Measurements from ENCODE around the gene CXCL13.
"Not testable (repeated sequence)": the region's sequence is repeated elsewhere in the genome, so short reads cannot be mapped to it uniquely, and the experiment has no call there.

CXCL13 gene, protein sequence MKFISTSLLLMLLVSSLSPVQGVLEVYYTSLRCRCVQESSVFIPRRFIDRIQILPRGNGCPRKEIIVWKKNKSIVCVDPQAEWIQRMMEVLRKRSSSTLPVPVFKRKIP

GRCh38 chr4:77605210-77605902 is at the start of gene CXCL13:
TSS of gene CXCL13 (plus strand) at chr4:77605820. CDS start at chr4:77605866, 46 bp downstream.
- DNase-seq (ENCODE audit: low read depth), result no peak

DNA sequence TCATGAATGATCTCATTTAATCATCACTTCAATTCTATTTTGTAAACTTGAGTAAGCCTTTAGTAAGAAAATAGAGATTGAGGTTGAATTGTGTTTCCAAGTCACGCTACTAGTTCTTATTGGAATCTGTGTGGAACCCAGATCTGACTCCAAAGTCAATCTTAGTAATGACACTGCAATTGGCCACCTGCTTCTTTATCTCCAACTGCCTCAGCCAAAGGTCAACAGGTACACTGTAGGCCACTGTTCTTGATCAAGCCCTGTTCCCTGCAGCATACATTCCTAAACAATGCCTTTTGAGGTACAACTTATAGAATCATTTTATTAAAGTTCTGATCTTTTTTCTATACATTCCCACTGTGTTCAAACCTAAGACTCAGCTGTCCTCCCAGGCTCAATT is 45.5 kb upstream of the CXCL13 start:
- no peak for DNase-seq (ENCODE audit: low read depth)

DNA sequence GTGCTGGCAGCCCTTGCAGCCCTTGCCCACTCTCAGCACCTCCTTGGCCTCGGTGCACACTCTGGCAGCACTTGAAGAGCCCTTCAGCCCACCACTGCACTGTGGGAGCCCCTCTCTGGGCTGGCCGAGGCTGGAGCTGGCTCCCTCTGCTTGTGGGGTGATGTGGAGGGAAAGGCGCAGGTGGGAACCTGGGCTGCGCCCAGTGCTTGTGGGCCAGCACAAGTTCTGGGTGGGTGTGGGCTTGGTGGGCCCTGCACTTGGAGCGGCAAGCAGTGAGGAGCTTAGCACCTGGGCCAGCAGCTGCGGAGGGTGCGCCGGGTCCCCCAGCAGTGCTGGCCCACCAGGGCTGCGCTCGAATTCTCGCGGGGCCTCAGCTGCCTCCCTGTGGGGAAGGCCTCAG is 43.9 kb upstream of the CXCL13 start:
- DNase-seq (ENCODE audit: low read depth), result not testable (repeated sequence)

GRCh38 chr4:77564231-77564630 is 41.4 kb upstream of the CXCL13 start:
- no peak for DNase-seq (ENCODE audit: low read depth)

- no peak for DNase-seq (ENCODE audit: low read depth)
Measured at GRCh38 chr4:77566148-77566547, 39.5 kb upstream of the CXCL13 start.

DNA sequence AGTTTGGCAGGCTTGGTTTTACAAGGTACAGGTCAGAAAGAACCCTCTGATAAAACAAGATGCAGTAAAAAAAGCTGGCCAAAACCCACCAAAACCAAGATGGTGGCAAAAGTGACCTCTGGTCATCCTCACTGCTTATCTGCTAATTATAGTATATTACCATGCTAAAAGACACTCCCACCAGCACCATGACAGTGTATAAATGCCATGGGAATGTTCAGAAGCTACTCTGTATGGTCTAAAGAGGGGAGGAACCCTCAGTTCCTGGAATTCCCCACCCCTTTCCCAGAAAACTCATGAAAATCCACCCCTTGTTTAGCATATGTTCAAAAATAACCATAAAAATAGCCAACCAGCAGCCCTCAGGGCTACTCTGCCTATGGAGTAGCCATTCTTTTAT is 38.1 kb upstream of the CXCL13 start:
- no peak for DNase-seq (ENCODE audit: low read depth)

DNA sequence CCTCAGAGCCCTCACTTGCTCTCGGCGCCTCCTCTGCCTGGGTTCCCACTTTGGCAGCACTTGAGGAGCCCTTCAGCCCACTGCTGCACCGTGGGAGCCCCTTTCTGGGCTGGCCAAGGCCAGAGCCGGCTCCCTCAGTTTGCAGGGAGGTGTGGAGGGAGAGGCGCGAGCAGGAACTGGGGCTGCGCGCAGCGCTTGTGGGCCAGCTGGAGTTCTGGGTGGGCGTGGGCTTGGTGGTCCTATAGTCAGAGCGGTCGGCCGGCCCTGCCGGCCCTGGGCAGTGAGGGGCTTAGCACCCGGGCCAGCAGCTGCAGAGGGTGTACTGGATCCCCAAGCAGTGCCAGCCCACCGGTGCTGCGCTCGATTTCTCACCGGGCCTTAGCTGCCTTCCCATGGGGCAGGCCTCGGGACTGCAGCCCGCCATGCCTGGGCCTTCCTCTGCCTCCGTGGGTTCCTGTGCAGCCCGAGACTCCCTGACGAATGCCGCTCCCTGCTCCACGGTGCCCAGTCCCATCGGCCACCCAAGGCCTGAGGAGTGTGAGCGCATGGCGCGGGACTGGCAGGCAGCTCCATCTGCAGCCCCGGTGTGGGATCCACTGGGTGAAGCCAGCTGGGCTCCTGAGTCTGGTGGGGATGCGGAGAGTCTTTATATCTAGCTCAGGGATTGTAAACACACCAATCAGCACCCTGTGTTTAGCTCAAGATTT is 35.0 kb upstream of the CXCL13 start:
- not testable (repeated sequence) for DNase-seq (ENCODE audit: low read depth)

- DNase-seq (ENCODE audit: low read depth), result no peak
Measured at GRCh38 chr4:77576351-77576750, 29.3 kb upstream of the CXCL13 start.

DNA sequence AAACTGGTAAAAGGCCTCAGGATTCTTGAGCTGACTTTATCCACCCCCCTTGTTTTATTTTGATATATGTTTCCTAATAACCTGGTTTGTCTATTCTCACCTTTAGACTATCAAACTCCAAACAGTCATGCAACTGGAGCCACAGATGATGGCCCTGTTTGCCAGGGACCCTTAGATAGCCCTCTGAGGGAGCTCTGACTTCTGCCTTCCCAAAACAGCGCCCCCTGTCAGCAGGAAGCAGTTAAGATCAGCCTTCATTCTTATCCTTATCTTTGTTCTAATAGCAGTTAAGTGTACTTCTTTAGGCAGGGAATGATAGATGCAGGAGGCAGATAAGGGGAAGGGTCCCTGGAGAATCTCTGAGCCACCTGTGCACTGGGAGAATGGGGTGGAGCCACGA is 27.5 kb upstream of the CXCL13 start:
- no peak for DNase-seq (ENCODE audit: low read depth)

DNA sequence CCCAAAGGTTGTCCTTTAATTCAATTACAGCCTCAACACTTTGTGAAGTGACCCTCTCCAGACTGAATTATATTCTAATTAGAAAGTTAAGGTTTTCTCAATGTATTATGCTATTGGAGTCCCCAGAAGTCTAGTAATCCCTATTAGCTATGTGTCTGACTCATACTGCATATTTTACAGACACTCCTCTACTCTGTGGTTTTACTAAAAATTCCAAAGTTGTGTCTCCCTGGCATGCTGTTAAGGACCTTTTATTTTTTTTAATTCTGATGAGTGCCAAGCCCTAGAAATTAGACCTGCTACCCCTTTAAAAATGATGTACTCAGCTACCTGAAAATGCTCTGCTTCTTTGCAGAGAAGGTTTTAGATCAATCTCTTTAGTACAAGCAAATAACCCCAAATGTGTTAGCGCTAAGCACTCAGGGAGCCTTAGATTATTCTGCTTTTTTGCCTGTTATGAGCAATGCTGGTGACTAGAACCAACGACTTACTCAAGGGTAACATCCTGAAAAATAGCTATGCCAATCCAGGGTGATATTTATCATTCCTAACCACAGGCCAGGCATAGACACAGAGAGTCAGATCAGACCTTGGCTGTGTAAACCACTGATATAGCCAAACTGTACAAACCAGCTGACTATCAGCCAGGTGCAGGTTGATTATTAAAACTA is 26.1 kb upstream of the CXCL13 start:
- DNase-seq (ENCODE audit: low read depth), result peak; percentile 90

DNA sequence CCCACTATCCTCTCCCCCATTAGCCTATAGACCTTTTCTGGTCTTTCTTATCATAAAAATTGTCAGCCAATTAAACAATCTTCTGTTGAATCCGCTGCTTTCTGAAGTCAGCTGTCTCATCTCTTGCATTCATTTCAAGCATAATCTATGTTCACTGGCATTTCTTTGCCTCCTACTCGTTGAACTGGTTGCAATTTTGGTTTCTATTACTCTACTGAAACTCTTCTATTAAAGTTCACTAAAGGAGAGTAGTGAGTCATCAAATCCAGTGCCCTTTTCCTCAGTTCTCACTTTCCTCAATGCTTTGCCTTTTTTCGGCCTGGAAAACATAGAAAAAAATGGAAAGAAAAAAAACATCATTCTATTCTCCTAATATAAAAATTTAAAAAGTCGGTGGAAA is 23.9 kb upstream of the CXCL13 start:
- DNase-seq (ENCODE audit: low read depth), result no peak

- peak; percentile 18 for DNase-seq (ENCODE audit: low read depth)
Measured at GRCh38 chr4:77582156-77582555, 23.5 kb upstream of the CXCL13 start.

- peak; percentile 13 for DNase-seq (ENCODE audit: low read depth)
Measured at GRCh38 chr4:77582711-77583110, 22.9 kb upstream of the CXCL13 start.

GRCh38 chr4:77586951-77587383 is 18.7 kb upstream of the CXCL13 start:
- no peak for DNase-seq (ENCODE audit: low read depth)

DNA sequence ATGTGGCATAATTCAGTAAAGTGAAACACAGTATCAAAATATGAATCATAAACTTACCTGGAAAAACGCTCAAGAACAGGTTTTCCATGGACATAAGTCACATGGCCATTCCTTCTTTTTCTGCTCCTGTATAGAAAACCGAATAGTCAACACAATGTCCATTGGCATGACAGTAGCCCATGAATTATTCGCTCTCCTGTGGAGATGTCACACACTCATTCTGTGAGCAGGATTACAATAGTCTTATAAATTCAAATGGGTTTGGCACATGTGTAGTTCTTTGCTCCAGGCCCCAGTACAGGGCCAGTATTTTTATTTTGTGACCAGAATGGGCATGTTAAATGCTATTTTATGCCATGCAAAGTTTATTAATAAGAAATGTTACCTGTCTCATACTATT is 15.1 kb upstream of the CXCL13 start:
- DNase-seq (ENCODE audit: low read depth), result no peak

- no peak for DNase-seq (ENCODE audit: low read depth)
Measured at GRCh38 chr4:77591532-77591931, 14.1 kb upstream of the CXCL13 start.

DNA sequence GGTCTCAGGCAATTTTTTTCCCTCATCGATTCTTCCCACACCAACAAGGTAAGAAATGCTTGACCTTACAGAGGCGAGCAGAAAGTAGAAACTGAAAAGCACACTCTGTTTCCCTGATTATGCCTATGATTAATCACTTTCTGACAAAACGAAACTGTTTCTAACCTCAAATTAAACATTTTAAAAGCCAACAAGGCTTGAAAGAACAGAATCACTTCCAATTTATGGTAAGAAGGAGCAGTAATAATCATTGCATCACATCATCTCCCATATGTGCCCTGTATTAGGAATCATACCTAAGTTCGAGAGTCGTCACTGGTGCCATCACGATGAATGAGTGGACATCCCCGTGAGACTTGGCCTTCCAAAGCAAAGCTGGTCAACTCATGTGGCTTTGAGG is 12.5 kb upstream of the CXCL13 start:
- DNase-seq (ENCODE audit: low read depth), result no peak

DNA sequence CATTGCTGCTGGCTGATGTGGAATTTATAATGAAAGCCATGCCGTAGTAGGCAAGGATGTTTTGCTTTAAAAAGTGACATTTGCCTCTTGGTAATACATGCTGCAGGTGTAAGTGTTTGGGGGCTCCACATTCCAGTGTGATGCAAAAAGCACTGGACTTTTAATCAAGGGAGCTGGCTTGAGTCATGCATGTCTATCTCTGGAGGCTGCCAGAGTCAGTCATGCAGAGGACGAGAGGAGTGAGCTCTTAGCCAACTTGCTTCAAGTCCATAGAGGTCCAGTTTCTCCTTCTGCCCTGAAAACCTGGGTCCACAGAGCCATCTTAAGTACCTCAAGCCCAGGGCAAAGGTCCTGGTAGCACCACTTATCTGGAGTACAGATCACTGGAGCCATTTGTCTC is 11.6 kb upstream of the CXCL13 start:
- no peak for DNase-seq (ENCODE audit: low read depth)

GRCh38 chr4:77595364-77595973 is 10.2 kb upstream of the CXCL13 start:
- DNase-seq (ENCODE audit: low read depth), result no peak

DNA sequence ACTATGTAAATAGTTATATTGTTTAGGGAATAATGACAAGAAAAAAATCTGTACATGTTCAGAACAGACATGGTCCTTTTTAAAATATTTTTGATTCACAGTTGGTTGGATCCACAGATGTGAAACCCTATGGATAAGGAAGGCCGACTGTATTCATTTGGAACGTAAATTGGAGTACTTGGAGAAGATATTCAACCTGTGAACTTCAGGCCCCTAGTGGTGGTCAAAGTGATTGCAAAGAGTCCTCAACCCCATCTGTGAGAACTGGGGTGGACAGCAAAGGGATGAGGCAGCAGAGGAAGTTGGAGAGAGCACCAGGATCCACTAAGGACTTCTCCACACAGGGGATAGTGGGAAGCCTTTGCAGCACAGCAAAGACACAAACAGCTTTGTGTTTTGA is 6.2 kb upstream of the CXCL13 start:
- peak; percentile 54 for DNase-seq (ENCODE audit: low read depth)

DNA sequence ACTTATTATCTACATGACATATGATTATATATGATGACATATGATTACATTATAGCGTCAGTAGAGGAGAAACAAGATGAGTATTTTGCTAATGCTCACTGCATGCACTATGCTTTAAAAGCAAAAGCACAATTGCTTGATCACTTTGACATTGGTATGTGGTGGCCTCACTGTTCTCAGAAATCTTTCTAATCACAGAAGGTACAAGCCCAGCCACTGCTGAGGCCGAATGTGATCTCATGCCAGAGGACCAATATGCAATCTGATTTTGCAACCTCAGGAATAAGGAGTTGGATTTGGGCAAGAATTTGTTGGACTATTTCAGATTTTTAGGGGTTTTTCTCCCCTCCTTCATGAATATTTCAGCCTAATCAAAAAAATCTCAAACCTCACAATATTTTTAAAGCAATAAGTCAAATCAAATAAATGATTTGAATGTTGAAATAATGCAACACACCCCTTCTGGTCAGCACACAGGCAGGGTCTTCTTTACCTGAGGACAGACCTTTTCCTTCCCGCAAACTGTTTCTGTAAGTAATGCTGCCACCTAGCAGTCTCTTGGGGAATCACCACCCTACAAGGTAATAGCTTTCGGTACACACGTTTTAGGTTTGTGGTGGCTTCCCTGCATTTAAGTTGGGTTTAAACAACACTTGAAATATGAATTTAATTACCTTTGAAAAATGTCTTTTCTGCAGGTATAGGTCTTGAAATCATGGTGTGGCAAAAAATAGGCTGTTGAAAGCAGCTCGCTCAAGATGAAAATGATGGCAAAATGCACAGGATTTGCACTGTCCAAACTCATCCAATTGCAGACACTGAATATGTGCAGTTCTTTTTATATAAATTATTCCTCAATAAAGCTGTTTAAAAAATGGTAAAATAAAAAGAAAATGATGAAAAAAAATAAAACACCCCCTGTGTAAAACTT is 4.8 kb upstream of the CXCL13 start:
- DNase-seq (ENCODE audit: low read depth), result peak; percentile 40

Measured in EH (cell line).